Cardiac atrium fibroblast (primary cell): Measurements from ENCODE around the gene PFDN6. TPM values are rescaled to one million over a fixed set of nuclear protein-coding genes. Genes with fewer than 3 reads are reported as not detected.

Experiments used
- total RNA-seq: library from RNA; depleted of rRNA; stranded (reverse); fragments of >200 nt; gene quantifications from 2 replicates; pipeline ENCODE4 v1.2.3, GENCODE V29; 2015

Gene PFDN6
- 48.1 and 49.3 TPM in 2 replicates for total RNA-seq

GRCh38 chr6:33288921-33289783 lies at the start of gene PFDN6, which contains the start of gene WDR46:
Gene PFDN6 (plus strand): TSS chr6:33289601. CDS start chr6:33289857, 256 bp downstream.
Gene WDR46 (minus strand): TSS chr6:33289239. CDS start chr6:33289170, 69 bp downstream.

GRCh38 chr6:33271468-33272274 lies 17.7 kb upstream of the PFDN6 start, which contains the start of the genes RPS18 and VPS52:
Gene RPS18 (plus strand): TSS chr6:33272075. CDS start chr6:33272120, 45 bp downstream.
Gene VPS52 (minus strand): TSS chr6:33271876. CDS start chr6:33271675, 201 bp downstream.

GRCh38 chr6:33276864-33277662 lies 12.3 kb upstream of the PFDN6 start, which contains the start of gene B3GALT4:
Gene B3GALT4 (plus strand): TSS chr6:33277123. CDS start chr6:33277420, 297 bp downstream.

GRCh38 chr6:33298773-33299236 lies 9.4 kb downstream of the PFDN6 start, which contains the start of gene RGL2:
Gene RGL2 (minus strand): TSS chr6:33298942. CDS start chr6:33298610, 332 bp downstream.

GRCh38 chr6:33313709-33314514 lies 24.5 kb downstream of the PFDN6 start, which contains the start of gene TAPBP:
Gene TAPBP (minus strand): TSS chr6:33314078. CDS start chr6:33314041, 37 bp downstream.

GRCh38 chr6:33317669-33318425 lies 28.4 kb downstream of the PFDN6 start, which contains the start of gene ZBTB22:
Gene ZBTB22 (minus strand): TSS chr6:33317744. CDS start chr6:33316916, 828 bp downstream.

Other genes starting within 250 kb of the PFDN6 start
- gene HLA-DPA1, start 216.0 kb upstream of the PFDN6 start, total RNA-seq, result 1.4 and 1.6 TPM in 2 replicates
- gene HLA-DPB1, start 213.6 kb upstream of the PFDN6 start, total RNA-seq, result 12.1 and 27.1 TPM in 2 replicates
- 0.16 and 0.18 TPM in 2 replicates for gene COL11A2, start 97.1 kb upstream of the PFDN6 start, total RNA-seq
- gene RXRB, start 88.9 kb upstream of the PFDN6 start, total RNA-seq, result 15.1 and 23.3 TPM in 2 replicates
- gene SLC39A7, start 88.7 kb upstream of the PFDN6 start, total RNA-seq, result 166 and 183 TPM in 2 replicates
- 3.1 and 9.0 TPM in 2 replicates for gene HSD17B8, start 84.9 kb upstream of the PFDN6 start, total RNA-seq
- gene RING1, start 81.1 kb upstream of the PFDN6 start, total RNA-seq, result 9.9 and 12.6 TPM in 2 replicates
- 28.2 and 40.2 TPM in 2 replicates for gene VPS52, start 17.7 kb upstream of the PFDN6 start, total RNA-seq
- 4,152 and 5,581 TPM in 2 replicates for gene RPS18, start 17.5 kb upstream of the PFDN6 start, total RNA-seq
- gene B3GALT4, start 12.5 kb upstream of the PFDN6 start, total RNA-seq, result 2.3 and 3.6 TPM in 2 replicates
- 44.2 and 59.8 TPM in 2 replicates for gene WDR46, start 362 bp upstream of the PFDN6 start, total RNA-seq
- 31.4 and 36.6 TPM in 2 replicates for gene RGL2, start 9.3 kb downstream of the PFDN6 start, total RNA-seq
- gene TAPBP, start 24.5 kb downstream of the PFDN6 start, total RNA-seq, result 63.7 and 110 TPM in 2 replicates
- gene ZBTB22, start 28.1 kb downstream of the PFDN6 start, total RNA-seq, result 15.9 and 19.0 TPM in 2 replicates
- 41.7 and 42.3 TPM in 2 replicates for gene DAXX, start 33.4 kb downstream of the PFDN6 start, total RNA-seq
- gene KIFC1, start 102.2 kb downstream of the PFDN6 start, total RNA-seq, result 6.0 and 6.8 TPM in 2 replicates
- 23.5 and 23.8 TPM in 2 replicates for gene PHF1, start 121.4 kb downstream of the PFDN6 start, total RNA-seq
- 134 and 151 TPM in 2 replicates for gene CUTA, start 128.5 kb downstream of the PFDN6 start, total RNA-seq
- 2.9 and 3.7 TPM in 2 replicates for gene SYNGAP1, start 130.5 kb downstream of the PFDN6 start, total RNA-seq
- 3.1 and 3.2 TPM in 2 replicates for gene ZBTB9, start 165.0 kb downstream of the PFDN6 start, total RNA-seq